GM18498 (cell line): ENCODE results near the gene TCEAL3.
A peak's percentile ranks its signal among the peaks of the same experiment; 100 is the strongest.
"Not testable (repeated sequence)": the region's sequence is repeated elsewhere in the genome, so short reads cannot be mapped to it uniquely, and the experiment has no call there.

Experiments
- ATAC-seq: cut with Tn5 transposase; IDR thresholded peaks from one replicate; pipeline ENCODE4 v1.9.1; 2021; ENCODE audit warnings: mild to moderate bottlenecking, moderate library complexity; ENCODE audit not compliant: unreplicated experiment

The TCEAL3 gene

DNA sequence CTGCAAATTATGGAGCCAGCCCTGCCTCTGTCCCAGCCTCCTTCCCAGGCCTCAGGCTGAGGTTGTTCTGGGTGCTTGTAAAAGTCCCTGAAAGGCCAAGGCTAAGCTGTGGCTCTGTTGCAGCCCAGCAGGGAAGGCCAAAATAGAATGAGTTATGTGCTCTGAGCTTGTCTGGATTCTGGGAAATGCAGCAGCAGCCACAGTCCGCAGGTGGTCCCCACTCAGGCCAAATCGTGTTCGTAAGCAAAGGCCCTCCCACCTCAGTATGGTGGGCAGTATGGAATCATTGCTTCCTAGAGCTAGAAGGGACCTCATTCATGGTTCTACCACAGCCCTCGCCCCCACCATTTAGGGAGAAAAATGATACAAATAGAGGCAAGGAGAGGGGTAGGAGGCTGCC is 16.3 kb downstream of the TCEAL3 start:
- ATAC-seq, result no peak

- ATAC-seq, result no peak
Measured at GRCh38 chrX:103626855-103627254, 19.1 kb downstream of the TCEAL3 start.

DNA sequence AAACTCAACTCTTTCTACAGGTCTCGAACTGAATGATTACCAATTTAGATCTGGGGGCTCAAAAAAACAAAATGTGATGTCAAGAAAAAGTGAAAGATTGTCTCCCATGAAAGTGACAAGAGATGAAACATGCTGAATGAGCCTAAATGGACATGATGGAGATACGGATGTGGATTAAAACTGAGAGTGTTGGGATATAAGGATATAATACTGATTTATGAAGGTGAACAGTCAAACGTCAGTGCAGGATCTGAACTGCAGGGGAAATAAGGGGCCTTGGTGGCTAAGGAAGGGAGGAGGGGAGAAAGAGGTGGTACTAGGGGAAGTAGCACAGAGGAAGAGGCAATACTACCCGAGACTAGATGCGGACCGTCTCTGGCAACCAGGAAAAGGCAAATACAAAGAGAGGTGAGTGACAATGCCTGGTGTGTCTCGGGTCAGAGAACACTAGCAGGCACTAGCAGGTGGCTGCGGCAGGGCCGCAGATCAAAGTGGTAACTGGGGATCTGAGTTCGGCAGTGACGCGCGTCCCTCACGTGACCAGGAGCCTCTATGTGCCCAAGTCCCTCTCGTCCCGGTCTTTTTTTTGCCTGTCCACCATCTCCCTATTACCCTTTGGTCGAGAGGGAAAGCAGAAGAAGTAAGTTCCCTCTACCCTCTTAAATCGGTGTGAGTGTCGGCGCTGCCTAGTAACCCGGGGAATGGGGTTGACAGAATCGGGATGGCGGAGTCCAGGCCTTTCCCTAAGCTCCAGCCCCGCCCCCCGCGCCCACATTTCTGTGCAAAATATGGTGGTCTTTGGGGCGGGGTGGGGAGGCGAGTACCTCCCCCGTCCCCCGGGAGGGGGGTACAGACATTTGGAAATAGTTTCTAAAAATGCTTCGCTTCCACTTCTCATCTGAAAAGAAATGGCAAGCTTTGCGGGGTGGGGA is 20.9 kb downstream of the TCEAL3 start, which contains the start of gene TCEAL1:
TSS of gene TCEAL1 (plus strand) at position 590 of the 932 bp plus-strand sequence. CDS start 942 bp downstream, outside the sequence.
- peak; percentile 75 for ATAC-seq

DNA sequence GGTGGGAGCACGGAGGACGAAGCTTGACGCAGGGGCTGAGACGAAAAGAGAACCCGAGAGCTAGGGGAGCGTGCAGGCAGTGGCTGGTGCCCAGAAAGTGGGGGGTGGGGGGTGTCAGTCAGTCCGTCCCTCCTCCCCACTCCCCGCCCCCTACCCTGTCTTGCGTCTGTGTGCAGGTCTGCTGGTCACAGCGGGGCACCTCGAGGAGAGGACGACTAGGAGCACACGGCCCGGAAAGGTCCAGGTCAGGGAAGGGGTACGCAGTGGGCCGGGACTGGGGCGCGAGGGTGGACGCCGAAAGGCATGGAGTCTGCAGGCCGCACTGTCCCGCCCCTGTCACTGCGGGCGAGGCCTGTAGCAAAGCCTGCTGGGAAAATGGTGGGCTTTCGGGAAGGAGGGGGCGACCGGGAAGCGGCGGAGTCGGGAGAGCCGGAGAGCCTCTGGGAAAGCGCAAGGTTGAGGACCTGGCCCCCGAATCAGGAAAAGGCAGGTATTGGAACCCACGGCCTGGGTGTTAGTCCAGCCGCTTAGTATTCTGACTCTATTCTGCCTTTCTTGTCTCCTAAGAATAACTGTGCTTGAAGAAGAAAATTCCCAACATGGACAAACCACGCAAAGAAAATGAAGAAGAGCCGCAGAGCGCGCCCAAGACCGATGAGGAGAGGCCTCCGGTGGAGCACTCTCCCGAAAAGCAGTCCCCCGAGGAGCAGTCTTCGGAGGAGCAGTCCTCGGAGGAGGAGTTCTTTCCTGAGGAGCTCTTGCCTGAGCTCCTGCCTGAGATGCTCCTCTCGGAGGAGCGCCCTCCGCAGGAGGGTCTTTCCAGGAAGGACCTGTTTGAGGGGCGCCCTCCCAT is 21.8 kb downstream of the TCEAL3 start:
- peak; percentile 44 for ATAC-seq

GRCh38 chrX:103630171-103630511 is 22.4 kb downstream of the TCEAL3 start:
- no peak for ATAC-seq

- ATAC-seq, result no peak
Measured at GRCh38 chrX:103631145-103631544, 23.4 kb downstream of the TCEAL3 start.

DNA sequence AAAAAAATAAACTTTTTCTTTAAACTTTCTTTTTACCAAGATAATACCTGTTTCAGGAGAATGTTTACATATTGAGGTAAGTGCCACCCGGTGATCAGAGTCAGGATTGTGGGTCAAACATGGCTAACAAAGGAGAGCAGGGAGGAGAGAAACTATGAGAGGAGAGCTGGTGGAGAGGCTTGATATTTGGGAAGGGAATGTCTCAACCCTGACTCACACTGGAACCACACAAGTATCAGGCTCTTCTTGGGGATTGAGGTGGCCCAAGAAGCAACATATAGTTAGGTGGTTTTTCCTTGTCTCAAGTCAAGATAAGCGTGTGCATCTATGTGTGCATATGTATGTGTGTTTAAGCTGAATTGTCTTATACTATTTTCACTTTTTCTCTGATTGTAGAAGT is 27.7 kb downstream of the TCEAL3 start:
- no peak for ATAC-seq

GRCh38 chrX:103637604-103638338 is 30.0 kb downstream of the TCEAL3 start:
- no peak for ATAC-seq

DNA sequence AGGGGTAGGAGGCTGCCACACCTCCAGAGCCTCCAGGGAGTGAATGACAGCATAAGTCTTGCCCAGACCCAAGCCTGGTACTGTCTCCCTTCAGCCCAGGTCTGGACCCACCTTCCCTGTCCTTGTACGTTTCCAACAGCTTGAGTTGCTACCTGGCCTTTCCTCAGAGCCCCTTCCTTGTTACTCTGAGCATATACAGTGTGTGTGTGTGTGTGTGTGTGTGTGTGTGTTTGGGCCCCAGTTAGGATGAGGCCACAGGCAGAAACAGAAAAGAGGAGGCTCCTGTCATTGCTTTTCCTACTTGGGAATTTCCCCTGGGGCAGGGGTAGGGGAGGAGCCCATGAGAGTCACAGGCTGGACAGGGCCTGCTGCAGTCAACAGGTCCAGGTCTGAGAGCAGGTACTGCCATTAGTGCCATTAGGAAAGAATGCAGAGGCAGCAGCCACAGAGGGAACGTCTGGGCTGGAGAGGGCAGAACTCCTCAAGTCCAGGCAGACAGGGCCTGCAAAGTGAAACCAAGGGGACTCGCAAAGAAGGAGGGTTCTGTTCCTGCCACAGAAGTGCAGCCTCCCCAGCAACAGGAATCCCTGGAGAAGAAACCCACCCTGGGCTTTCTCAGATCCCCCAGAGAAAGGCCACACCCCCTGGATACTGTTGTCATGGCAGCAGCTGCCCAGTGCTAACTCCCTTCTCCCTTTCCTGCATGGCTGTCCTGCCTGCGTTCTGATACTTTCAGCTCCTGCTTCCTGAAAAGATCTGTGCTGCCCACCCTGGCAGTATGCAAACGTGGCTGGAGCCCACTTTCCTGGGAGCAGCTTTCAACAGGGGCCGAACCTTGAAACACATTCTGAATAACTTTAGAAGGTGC is 30.9 kb downstream of the TCEAL3 start:
- not testable (repeated sequence) for ATAC-seq

- no peak for ATAC-seq
Measured at GRCh38 chrX:103640401-103641155, 32.8 kb downstream of the TCEAL3 start.

- no peak for ATAC-seq
Measured at GRCh38 chrX:103644125-103644524, 36.4 kb downstream of the TCEAL3 start.

DNA sequence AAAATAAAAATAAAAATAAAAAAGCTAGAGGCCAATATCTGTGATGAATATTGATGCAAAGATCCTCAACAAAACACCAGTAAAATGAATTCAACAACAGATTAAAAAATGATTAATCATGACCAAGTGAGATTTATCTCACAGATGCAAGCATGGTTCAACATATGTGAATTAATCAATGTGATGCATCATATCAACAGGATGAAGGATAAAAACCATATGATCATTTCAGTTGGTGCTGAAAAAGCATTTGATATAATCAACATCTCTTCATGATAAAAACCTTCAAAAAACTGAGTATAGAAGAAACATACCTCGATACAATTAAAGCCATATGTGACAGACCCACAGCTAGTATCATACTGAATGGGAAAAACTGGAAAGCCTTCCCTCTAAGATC is 39.9 kb downstream of the TCEAL3 start:
- no peak for ATAC-seq

DNA sequence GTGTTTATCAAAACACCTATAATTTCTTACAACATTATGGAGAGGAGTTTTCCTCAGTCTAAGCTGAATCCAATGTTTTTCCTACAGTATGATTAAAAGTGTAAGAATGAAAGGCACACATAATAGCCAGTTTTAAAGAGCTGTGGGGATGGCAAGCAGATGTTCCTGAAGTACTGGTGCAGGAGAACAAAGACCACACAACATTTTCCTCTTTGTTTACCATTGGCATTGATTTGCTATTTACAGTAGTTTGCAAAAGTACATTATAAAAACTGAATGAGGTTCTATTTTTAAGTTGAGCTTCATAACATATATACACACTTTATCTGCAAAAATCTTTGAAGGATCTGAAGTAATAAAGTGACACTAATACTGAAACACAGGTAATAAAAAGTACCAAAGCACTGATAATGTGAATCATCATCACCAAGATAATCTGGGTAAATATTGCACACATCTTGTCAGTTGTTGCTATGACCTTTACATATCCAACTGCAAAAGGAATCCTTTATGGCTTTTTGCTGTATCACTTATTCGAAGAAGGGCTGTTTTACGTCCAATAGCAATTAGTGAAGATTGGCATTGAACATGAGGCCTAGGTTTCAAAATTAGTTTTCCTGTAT is 43.5 kb downstream of the TCEAL3 start:
- ATAC-seq, result no peak

GRCh38 chrX:103655230-103656000 is 47.7 kb downstream of the TCEAL3 start:
- not testable (repeated sequence) for ATAC-seq

- no peak for ATAC-seq
Measured at GRCh38 chrX:103656617-103657016, 48.9 kb downstream of the TCEAL3 start.

DNA sequence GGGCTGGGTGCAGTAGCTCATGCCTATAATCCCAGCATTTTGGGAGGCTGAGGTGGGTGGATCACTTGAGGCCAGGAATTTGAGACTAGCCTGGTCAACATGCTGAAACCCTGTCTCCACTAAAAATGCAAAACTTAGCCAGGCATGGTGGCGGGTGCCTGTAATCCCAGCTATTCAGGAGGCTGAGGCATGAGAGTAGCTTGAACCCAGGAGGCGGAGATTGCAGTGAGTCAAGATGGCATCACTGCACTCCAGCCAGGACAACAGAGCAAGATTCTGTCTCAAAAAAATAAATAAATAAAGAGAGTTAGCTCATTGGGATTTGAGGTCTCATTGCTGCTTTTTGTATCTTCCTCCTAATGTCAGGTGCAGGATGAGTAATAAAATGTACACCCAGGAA is 49.3 kb downstream of the TCEAL3 start:
- ATAC-seq, result not testable (repeated sequence)

DNA sequence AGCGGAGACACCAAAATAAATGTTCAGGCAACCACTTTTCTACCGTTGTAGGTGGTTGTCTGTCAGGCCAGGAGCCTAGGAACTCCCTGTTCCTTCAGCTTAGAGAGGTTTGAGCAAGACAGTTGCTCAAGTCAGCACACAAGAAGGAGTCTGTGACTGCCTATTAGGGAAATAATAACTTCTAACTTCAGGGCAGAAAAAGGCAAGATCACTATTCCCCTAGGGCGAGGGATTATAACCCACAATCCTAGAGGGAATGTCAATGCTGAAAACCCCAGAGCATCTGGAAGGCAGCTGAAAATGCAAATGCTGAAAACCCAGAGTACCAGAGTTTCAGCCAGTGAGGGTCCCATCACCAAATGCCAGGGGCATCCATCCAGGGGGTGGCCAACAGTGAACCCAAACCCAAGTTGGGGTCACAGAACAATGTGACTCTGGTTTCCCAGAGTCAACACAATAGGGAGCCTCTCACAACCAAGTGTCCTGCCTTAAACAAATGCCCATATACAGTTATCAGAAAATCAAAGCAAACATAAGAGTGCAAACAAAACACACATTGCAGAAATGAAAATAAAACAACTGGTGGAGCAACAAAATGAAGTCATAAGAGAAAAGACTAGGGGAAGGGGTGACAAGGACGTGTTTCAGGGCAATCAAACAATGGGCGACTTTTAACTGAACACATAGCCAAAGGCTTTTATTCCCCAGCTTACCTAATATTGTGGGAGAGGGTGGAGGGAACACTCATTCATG is 51.1 kb downstream of the TCEAL3 start:
- ATAC-seq, result no peak
